HepG2 (cell line): ENCODE results near the gene TNS4. TPM values are rescaled to one million over a fixed set of nuclear protein-coding genes. Genes with fewer than 3 reads are reported as not detected.
A peak's percentile ranks its signal among the peaks of the same experiment; 100 is the strongest.

Source experiments
- CEBPG ChIP-seq: IDR thresholded peaks from 2 replicates; pipeline ENCODE4 v1.6.1; 2016
- FOXP1 ChIP-seq, 2 experiments: fragments of 450-650 bp in 1 of 2; IDR thresholded peaks; 2 replicates each; pipeline ENCODE4 v1.6.1; 2017 to 2018; ENCODE audit warnings: antibody characterized with exemption in 1 of 2
- FUBP1 ChIP-seq: sonication (generic); formaldehyde crosslinking; IDR thresholded peaks from 2 replicates; pipeline ENCODE4 v1.5.1; 2020; ENCODE audit warnings: missing genetic modification reagents, mild to moderate bottlenecking, borderline replicate concordance
- HIVEP1 ChIP-seq: sonication (generic); formaldehyde crosslinking; IDR thresholded peaks from 2 replicates; pipeline ENCODE4 v1.4.0; 2020; ENCODE audit warnings: mild to moderate bottlenecking, missing genetic modification reagents
- HOXA5 ChIP-seq: sonication (generic); formaldehyde crosslinking; IDR thresholded peaks from 2 replicates; pipeline ENCODE4 v1.4.0; 2020; ENCODE audit warnings: missing genetic modification reagents
- IKZF4 ChIP-seq: sonication (generic); formaldehyde crosslinking; IDR thresholded peaks from 2 replicates; pipeline ENCODE4 v1.5.1; 2020; ENCODE audit warnings: borderline replicate concordance, mild to moderate bottlenecking, low read depth, missing genetic modification reagents; ENCODE audit errors: not compliant biosample characterization
- PLRG1 ChIP-seq: fragments of 450-650 bp; conservative IDR thresholded peaks from 2 replicates; pipeline ENCODE4 v1.6.1; 2016
- PPARG ChIP-seq: conservative IDR thresholded peaks from 2 replicates; pipeline ENCODE4 v1.6.1; 2016; ENCODE audit warnings: missing biosample characterization, missing genetic modification reagents
- SNAPC2 ChIP-seq: sonication (generic); formaldehyde crosslinking; IDR thresholded peaks from 2 replicates; pipeline ENCODE4 v1.8.1; 2022; ENCODE audit warnings: mild to moderate bottlenecking, missing genetic modification reagents
- SOX6 ChIP-seq, 2 experiments: fragments of 450-650 bp in 1 of 2; sonication (generic) in 1 of 2; formaldehyde crosslinking in 1 of 2; IDR thresholded peaks; 2 replicates each; pipeline versions ENCODE4 v1.4.0 to v1.6.1; 2017 to 2020; ENCODE audit warnings: antibody characterized with exemption in 1 of 2, mild to moderate bottlenecking in 1 of 2, missing genetic modification reagents in 1 of 2
- SP4 ChIP-seq: sonication (generic); formaldehyde crosslinking; IDR thresholded peaks from 2 replicates; pipeline ENCODE4 v1.8.1; 2023; ENCODE audit warnings: mild to moderate bottlenecking, missing genetic modification reagents
- ZGPAT ChIP-seq: IDR thresholded peaks from 2 replicates; pipeline ENCODE4 v1.6.1; 2016; ENCODE audit warnings: mild to moderate bottlenecking
- ZNF350 ChIP-seq: sonication (generic); formaldehyde crosslinking; IDR thresholded peaks from 2 replicates; pipeline ENCODE4 v1.4.0; 2020; ENCODE audit warnings: mild to moderate bottlenecking, low read depth, missing genetic modification reagents, borderline replicate concordance
- ZNF572 ChIP-seq: sonication (generic); formaldehyde crosslinking; IDR thresholded peaks from 2 replicates; pipeline ENCODE4 v1.5.1; 2020; ENCODE audit warnings: mild to moderate bottlenecking, missing genetic modification reagents
- ZNF766 ChIP-seq: sonication (generic); formaldehyde crosslinking; IDR thresholded peaks from 2 replicates; pipeline ENCODE4 v1.5.0; 2020; ENCODE audit warnings: missing genetic modification reagents, borderline replicate concordance
- polyA plus RNA-seq, 8 experiments: library from polyadenylated mRNA; depleted of rRNA in 3 of 8; stranded (reverse) in 7 of 8; unstranded in 1 of 8; fragments of >200 nt; fragmentation: Illumina TruSeq in 4 of 8; extraction: Trizol in 4 of 8; gene quantifications; 2 replicates each; pipeline versions ENCODE4 v1.2.1 to v1.2.3, GENCODE V29; 2011 to 2016; ENCODE audit warnings: low read depth in 4 of 8, missing spikeins in 1 of 8, mixed read lengths in 1 of 8; ENCODE audit not compliant: insufficient read depth in 1 of 8
- total RNA-seq, 5 experiments: library from RNA; depleted of rRNA; stranded (reverse); fragments of >200 nt; fragmentation: Illumina TruSeq; extraction: Trizol; gene quantifications; 2 replicates each; pipeline ENCODE4 v1.2.3, GENCODE V29; 2016; ENCODE audit warnings: low read depth in 1 of 5
- TF ChIP-seq, protein P1 (sequence below): sonication (generic); formaldehyde crosslinking; IDR thresholded peaks from 2 replicates; pipeline ENCODE4 v1.5.0; 2020; ENCODE audit warnings: missing genetic modification reagents
- TF ChIP-seq, protein P2 (sequence below): sonication (generic); formaldehyde crosslinking; conservative IDR thresholded peaks from 2 replicates; pipeline ENCODE4 v1.8.0; 2022; ENCODE audit warnings: mild to moderate bottlenecking, moderate library complexity, missing genetic modification reagents
- TF ChIP-seq, protein P3 (sequence below), 2 experiments: sonication (generic) in 1 of 2; formaldehyde crosslinking in 1 of 2; IDR thresholded peaks; 2 replicates each; pipeline versions ENCODE4 v1.4.0 to v1.6.1; 2018 to 2020; ENCODE audit warnings: missing genetic modification reagents in 2 of 2, borderline replicate concordance in 1 of 2, low read depth in 1 of 2, mild to moderate bottlenecking in 1 of 2, missing biosample characterization in 1 of 2
- TF ChIP-seq, protein P4 (sequence below): sonication (generic); formaldehyde crosslinking; IDR thresholded peaks from 2 replicates; pipeline ENCODE4 v1.8.0; 2022; ENCODE audit warnings: missing genetic modification reagents, mild to moderate bottlenecking, borderline replicate concordance

Gene TNS4
- total and polyA plus RNA-seq, 2 of the 13 experiments (the other 11 are each of a cell fraction or from before 2014, with no cell fraction given): 0.58 to 2.1 TPM

- TF ChIP-seq FUBP1 (peak; percentile 88; the same call in 1 of the 2 replicates), ZNF350 (CRISPR knock-in tag) (peak; percentile 97), HOXA5 (CRISPR knock-in tag) (peak; percentile 94), IKZF4 (CRISPR knock-in tag) (peak; percentile 65), CEBPG (peak; percentile 100), SP4 (peak; percentile 17; the same call in 1 of the 2 replicates), ZNF572 (no peak; the same call in 1 of the 2 replicates), ZGPAT (CRISPR knock-in tag) (peak; percentile 100), ZNF766 (CRISPR knock-in tag) (0 out of 2 replicates have a peak, but pooled peaks have one; percentile 88), SNAPC2 (CRISPR knock-in tag) (peak; percentile 11; the same call in 1 of the 2 replicates), SOX6 (IDR thresholded peaks at IDR 0.05) (no peak), SOX6 (CRISPR knock-in tag; IDR thresholded peaks at IDR 0.05) (peak; percentile 95), HIVEP1 (CRISPR knock-in tag) (no peak; the same call in 1 of the 2 replicates), PPARG (CRISPR knock-in tag) (peak; percentile 92), PLRG1 (no peak), FOXP1 (IDR thresholded peaks at IDR 0.05) (no peak), FOXP1 (CRISPR knock-in tag; IDR thresholded peaks at IDR 0.05) (peak; percentile 98)
- TF ChIP-seq, protein P1, sequence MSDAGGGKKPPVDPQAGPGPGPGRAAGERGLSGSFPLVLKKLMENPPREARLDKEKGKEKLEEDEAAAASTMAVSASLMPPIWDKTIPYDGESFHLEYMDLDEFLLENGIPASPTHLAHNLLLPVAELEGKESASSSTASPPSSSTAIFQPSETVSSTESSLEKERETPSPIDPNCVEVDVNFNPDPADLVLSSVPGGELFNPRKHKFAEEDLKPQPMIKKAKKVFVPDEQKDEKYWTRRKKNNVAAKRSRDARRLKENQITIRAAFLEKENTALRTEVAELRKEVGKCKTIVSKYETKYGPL (CRISPR knock-in tag): peak; percentile 68; the same call in 1 of the 2 replicates
- TF ChIP-seq, protein P2, sequence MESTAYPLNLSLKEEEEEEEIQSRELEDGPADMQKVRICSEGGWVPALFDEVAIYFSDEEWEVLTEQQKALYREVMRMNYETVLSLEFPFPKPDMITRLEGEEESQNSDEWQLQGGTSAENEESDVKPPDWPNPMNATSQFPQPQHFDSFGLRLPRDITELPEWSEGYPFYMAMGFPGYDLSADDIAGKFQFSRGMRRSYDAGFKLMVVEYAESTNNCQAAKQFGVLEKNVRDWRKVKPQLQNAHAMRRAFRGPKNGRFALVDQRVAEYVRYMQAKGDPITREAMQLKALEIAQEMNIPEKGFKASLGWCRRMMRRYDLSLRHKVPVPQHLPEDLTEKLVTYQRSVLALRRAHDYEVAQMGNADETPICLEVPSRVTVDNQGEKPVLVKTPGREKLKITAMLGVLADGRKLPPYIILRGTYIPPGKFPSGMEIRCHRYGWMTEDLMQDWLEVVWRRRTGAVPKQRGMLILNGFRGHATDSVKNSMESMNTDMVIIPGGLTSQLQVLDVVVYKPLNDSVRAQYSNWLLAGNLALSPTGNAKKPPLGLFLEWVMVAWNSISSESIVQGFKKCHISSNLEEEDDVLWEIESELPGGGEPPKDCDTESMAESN (CRISPR knock-in tag): peak; percentile 72; the same call in 1 of the 2 replicates
- TF ChIP-seq, protein P3, sequence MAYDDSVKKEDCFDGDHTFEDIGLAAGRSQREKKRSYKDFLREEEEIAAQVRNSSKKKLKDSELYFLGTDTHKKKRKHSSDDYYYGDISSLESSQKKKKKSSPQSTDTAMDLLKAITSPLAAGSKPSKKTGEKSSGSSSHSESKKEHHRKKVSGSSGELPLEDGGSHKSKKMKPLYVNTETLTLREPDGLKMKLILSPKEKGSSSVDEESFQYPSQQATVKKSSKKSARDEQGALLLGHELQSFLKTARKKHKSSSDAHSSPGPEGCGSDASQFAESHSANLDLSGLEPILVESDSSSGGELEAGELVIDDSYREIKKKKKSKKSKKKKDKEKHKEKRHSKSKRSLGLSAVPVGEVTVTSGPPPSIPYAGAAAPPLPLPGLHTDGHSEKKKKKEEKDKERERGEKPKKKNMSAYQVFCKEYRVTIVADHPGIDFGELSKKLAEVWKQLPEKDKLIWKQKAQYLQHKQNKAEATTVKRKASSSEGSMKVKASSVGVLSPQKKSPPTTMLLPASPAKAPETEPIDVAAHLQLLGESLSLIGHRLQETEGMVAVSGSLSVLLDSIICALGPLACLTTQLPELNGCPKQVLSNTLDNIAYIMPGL (CRISPR knock-in tag; IDR thresholded peaks at IDR 0.05; ENCODE audit: borderline replicate concordance in 1 of 2, low read depth in 1 of 2): peak; percentile 74 to 81; a peak in 3 of 4 replicates
- TF ChIP-seq, protein P4, sequence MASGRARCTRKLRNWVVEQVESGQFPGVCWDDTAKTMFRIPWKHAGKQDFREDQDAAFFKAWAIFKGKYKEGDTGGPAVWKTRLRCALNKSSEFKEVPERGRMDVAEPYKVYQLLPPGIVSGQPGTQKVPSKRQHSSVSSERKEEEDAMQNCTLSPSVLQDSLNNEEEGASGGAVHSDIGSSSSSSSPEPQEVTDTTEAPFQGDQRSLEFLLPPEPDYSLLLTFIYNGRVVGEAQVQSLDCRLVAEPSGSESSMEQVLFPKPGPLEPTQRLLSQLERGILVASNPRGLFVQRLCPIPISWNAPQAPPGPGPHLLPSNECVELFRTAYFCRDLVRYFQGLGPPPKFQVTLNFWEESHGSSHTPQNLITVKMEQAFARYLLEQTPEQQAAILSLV (CRISPR knock-in tag): no peak; the same call in 1 of the 2 replicates
These were observed 47.7 kb upstream of the TNS4 start (continued) for GRCh38 chr17:40548982-40549685.
